ENCODE data around the gene FGFRL1.

DNA sequence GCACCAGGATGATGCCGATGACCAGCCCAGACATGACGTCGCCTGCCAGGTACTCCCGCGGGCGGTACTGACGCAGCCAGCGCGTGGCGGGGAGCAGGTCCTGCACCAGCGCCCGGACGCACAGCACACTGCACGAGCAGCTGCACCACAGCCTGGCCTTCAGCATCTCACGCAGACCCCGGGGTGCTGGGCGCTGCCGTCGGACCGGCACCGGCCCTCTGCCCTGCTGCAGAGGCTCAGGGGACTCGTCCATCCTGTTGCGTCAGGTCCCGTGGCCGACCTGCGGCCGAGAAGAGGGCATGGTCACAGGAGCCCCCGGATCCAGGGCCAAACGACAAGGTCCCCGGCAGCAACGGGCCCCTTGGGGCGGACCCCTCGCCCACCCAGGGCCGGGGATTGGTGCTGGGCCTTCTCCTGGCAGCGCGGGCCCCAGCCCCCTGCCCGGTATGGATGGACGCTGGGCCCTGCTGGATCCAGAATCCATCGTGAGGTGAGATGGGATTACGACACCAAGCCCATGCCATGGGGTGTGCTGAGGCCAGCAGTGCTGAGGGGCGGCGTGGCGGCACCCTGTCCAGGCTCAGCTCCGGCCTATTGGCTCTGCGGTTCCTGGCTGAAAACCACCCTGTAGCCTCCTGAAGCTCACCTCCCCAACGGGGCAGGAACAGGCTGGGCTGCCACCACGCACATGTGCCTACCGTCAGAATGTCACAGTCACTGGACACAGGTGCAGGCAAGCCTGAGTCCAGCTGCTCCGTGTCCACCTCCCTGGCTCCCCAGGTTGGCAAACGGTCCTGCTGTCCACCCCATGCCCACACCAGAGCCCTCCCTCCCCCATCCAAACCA lies 19.8 kb upstream of the FGFRL1 start:
- TF ChIP-seq POLR2A (IDR thresholded peaks at IDR 0.05) (no peak), EP300 (IDR thresholded peaks at IDR 0.05) (no peak)
- TF ChIP-seq, protein P1, sequence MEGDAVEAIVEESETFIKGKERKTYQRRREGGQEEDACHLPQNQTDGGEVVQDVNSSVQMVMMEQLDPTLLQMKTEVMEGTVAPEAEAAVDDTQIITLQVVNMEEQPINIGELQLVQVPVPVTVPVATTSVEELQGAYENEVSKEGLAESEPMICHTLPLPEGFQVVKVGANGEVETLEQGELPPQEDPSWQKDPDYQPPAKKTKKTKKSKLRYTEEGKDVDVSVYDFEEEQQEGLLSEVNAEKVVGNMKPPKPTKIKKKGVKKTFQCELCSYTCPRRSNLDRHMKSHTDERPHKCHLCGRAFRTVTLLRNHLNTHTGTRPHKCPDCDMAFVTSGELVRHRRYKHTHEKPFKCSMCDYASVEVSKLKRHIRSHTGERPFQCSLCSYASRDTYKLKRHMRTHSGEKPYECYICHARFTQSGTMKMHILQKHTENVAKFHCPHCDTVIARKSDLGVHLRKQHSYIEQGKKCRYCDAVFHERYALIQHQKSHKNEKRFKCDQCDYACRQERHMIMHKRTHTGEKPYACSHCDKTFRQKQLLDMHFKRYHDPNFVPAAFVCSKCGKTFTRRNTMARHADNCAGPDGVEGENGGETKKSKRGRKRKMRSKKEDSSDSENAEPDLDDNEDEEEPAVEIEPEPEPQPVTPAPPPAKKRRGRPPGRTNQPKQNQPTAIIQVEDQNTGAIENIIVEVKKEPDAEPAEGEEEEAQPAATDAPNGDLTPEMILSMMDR (IDR thresholded peaks at IDR 0.05) = no peak
